Upper lobe of left lung (tissue), 4 donors: ENCODE data around the gene RPS6KA3.

ENCODE experiments used
- CTCF ChIP-seq, 6 experiments: fragments of 450-650 bp in 4 of 6; fragments of 200-600 bp in 2 of 6; sonication (generic) in 2 of 6; IDR thresholded peaks; one replicate each; pipeline ENCODE4 v1.5.1; 2016 to 2019; ENCODE audit warnings: antibody characterized with exemption in 6 of 6
- POLR2A ChIP-seq, 4 donors: fragments of 450-650 bp; IDR thresholded peaks; one replicate each; pipeline ENCODE4 v1.5.1; 2016 to 2017; ENCODE audit warnings: antibody characterized with exemption in 4 of 4, mild to moderate bottlenecking in 2 of 4
- POLR2AphosphoS5 ChIP-seq, 2 donors: sonication (generic); formaldehyde crosslinking; IDR thresholded peaks; one replicate each; pipeline ENCODE4 v1.5.1; 2017; ENCODE audit warnings: antibody characterized with exemption in 2 of 2

DNA sequence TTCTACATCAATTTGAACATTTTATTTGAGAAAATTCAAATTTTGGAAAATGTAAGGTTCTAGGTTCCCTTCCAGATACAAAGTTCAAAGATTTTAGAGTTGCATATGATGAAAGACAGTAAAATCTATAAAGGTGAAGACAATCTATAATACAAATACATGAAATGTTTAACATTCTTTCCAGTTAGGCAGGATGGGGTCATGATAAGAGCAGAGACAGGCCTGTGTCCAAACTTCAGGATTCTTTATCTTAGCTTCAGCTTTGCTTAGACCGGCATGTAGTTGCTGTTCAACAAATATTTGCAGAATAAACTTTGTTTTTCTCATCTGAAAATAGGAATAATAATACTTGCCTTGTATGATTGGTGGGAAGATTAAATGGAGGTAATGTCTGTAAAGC lies 4.5 kb upstream of the RPS6KA3 start:
- TF ChIP-seq CTCF (IDR thresholded peaks at IDR 0.05) (no peak), POLR2A (IDR thresholded peaks at IDR 0.05) (no peak), POLR2AphosphoS5 (IDR thresholded peaks at IDR 0.05) (no peak)
